ENCODE measurements around the gene VEPH1. TPM values are rescaled to one million over a fixed set of nuclear protein-coding genes. Genes with fewer than 3 reads are reported as not detected.

The VEPH1 gene
- total RNA-seq, 1 experiment from 2014 or later: 7.7 TPM

- Mint-ChIP-seq H3K4me3 (no peak overlapping the region), H3K27me3 (ENCODE audit: low read depth) (no peaks in the 10 kb centered on the region), H3K4me1 (peaks cover 15 to 16% of the 10 kb centered on the region in 2 experiments), H3K36me3 (ENCODE audit: insufficient read depth in 1 of 3, low read depth in 3 of 3) (no peaks in the 10 kb centered on the region), H3K27ac (no peak overlapping the region), H3K9me3 (no peaks in the 10 kb centered on the region)
- no peak overlapping the region for H4K91ac ChIP-seq (ENCODE audit: insufficient read length, low read depth, low read length)
- H4K5ac ChIP-seq (ENCODE audit: insufficient read length, low read depth, low read length): no peak overlapping the region
- H3K27ac ChIP-seq (ENCODE audit: insufficient read length, low read depth, low read length): no peak overlapping the region
- H3K9ac ChIP-seq (ENCODE audit: extremely low read depth, insufficient read length, low read length): no peak overlapping the region
- H3K23me2 ChIP-seq (ENCODE audit: insufficient read length, low read depth, low read length, poor library complexity, severe bottlenecking): no peaks in the 10 kb centered on the region
- no peak for TF ChIP-seq CTCF (conservative IDR thresholded peaks at IDR 0.05)
- no peak for DNase-seq
- no peaks in the 10 kb centered on the region for H4K20me1 ChIP-seq (ENCODE audit: control insufficient read depth, insufficient read depth, insufficient read length)
- H3K4ac ChIP-seq (ENCODE audit: low read depth, low read length): no peak overlapping the region
- H3K27me3 ChIP-seq (ENCODE audit: insufficient read depth, low read length): no peaks in the 10 kb centered on the region
- no peaks in the 10 kb centered on the region for H3K79me1 ChIP-seq (ENCODE audit: insufficient read depth, low read depth, low read length, poor library complexity, severe bottlenecking)
- no CpG with 5 or more reads among the region's 2 CpGs for WGBS (ENCODE audit: extremely low coverage, insufficient read length, low lambda C conversion rate)
- no peak overlapping the region for H3T11ph ChIP-seq (ENCODE audit: low read length)
- no peaks in the 10 kb centered on the region for H3K79me2 ChIP-seq (ENCODE audit: insufficient read depth, low read length)
- no peak overlapping the region for H4K8ac ChIP-seq (replicated peaks; ENCODE audit: insufficient read length, low read depth, low read length)
- no peaks in the 10 kb centered on the region for H3K9me3 ChIP-seq (ENCODE audit: control insufficient read depth, low read depth, low read length)
- no peak overlapping the region for H2BK12ac ChIP-seq (ENCODE audit: insufficient read length, low read depth, low read length)
- H3K4me1 ChIP-seq (ENCODE audit: insufficient read depth, low read length): peaks cover 9% of the 10 kb centered on the region; the same call in 1 of the 2 replicates
- H2BK15ac ChIP-seq (ENCODE audit: low read depth, low read length): no peak overlapping the region
- no peak overlapping the region for H3K56ac ChIP-seq (ENCODE audit: insufficient read length, low read depth, low read length)
- H3K14ac ChIP-seq (ENCODE audit: insufficient read depth, low read length): no peak overlapping the region
- H2BK20ac ChIP-seq (ENCODE audit: low read depth, low read length, poor library complexity, severe bottlenecking): no peak overlapping the region
- no peak overlapping the region for H2AK5ac ChIP-seq (ENCODE audit: insufficient read length, low read length)
- H3K18ac ChIP-seq (ENCODE audit: insufficient read length, low read depth, low read length): no peak overlapping the region
- no peak overlapping the region for H2BK120ac ChIP-seq (ENCODE audit: low read depth, low read length, poor library complexity, severe bottlenecking)
- H3K23ac ChIP-seq (ENCODE audit: insufficient read length, low read depth, low read length): no peak overlapping the region
- H2BK5ac ChIP-seq (ENCODE audit: insufficient read length, low read length): no peak overlapping the region
- H2AFZ ChIP-seq (ENCODE audit: low read length): no peak overlapping the region
- no peak overlapping the region for H3K4me2 ChIP-seq (ENCODE audit: insufficient read depth, insufficient read length, low read length)
These were observed 212.4 kb downstream of the VEPH1 start for GRCh38 chr3:157290766-157291165.
